Hepatocyte (in vitro differentiated cells): ENCODE data around the gene XRCC4. TPM values are rescaled to one million over a fixed set of nuclear protein-coding genes. Genes with fewer than 3 reads are reported as not detected.

Experiments
- DNase-seq: peaks from one replicate; pipeline ENCODE4 v3.0.0-alpha.2; 2016; ENCODE audit warnings: low spot score
- H2AFZ ChIP-seq: fragments of 200-600 bp; sonication (generic); 2 replicates; pipeline ENCODE4 v1.6.0; 2016; ENCODE audit warnings: antibody characterized with exemption, mild to moderate bottlenecking
- H3K27ac ChIP-seq: fragments of 200-600 bp; sonication (generic); 2 replicates; pipeline ENCODE4 v1.5.1; 2016; ENCODE audit warnings: mild to moderate bottlenecking
- H3K27me3 ChIP-seq: fragments of 200-600 bp; sonication (generic); 2 replicates; pipeline ENCODE4 v1.6.1; 2016
- H3K36me3 ChIP-seq: fragments of 200-600 bp; sonication (generic); replicated peaks from 2 replicates; pipeline ENCODE4 v1.5.1; 2016; ENCODE audit warnings: low read depth; ENCODE audit not compliant: insufficient read depth
- H3K4me1 ChIP-seq: fragments of 200-600 bp; sonication (generic); 2 replicates; pipeline ENCODE4 v1.5.1; 2016; ENCODE audit warnings: mild to moderate bottlenecking, moderate library complexity; ENCODE audit not compliant: insufficient read depth
- H3K4me2 ChIP-seq: fragments of 200-600 bp; sonication (generic); 2 replicates; pipeline ENCODE4 v1.6.0; 2016
- H3K4me3 ChIP-seq: fragments of 200-600 bp; sonication (generic); 2 replicates; pipeline ENCODE4 v1.5.1; 2016; ENCODE audit warnings: mild to moderate bottlenecking
- H3K79me2 ChIP-seq: fragments of 200-600 bp; sonication (generic); 2 replicates; pipeline ENCODE4 v1.6.0; 2017; ENCODE audit warnings: mild to moderate bottlenecking
- H3K9me2 ChIP-seq: fragments of 200-600 bp; sonication (generic); replicated peaks from 2 replicates; pipeline ENCODE4 v1.6.0; 2017; ENCODE audit warnings: mild to moderate bottlenecking; ENCODE audit not compliant: insufficient read depth
- H3K9me3 ChIP-seq: fragments of 200-600 bp; sonication (generic); 2 replicates; pipeline ENCODE4 v1.5.1; 2016; ENCODE audit warnings: low read depth, mild to moderate bottlenecking
- H4K20me1 ChIP-seq: fragments of 200-600 bp; sonication (generic); 2 replicates; pipeline ENCODE4 v1.6.0; 2016; ENCODE audit warnings: mild to moderate bottlenecking; ENCODE audit not compliant: insufficient read depth, poor library complexity, severe bottlenecking
- CTCF ChIP-seq: fragments of 200-600 bp; sonication (generic); IDR thresholded peaks from 2 replicates; pipeline ENCODE4 v1.5.1; 2016; ENCODE audit warnings: antibody characterized with exemption, mild to moderate bottlenecking; ENCODE audit not compliant: poor library complexity
- EZH2 ChIP-seq: fragments of 200-600 bp; sonication (generic); IDR thresholded peaks from 2 replicates; pipeline ENCODE4 v1.6.1; 2016; ENCODE audit warnings: antibody characterized with exemption, mild to moderate bottlenecking, borderline replicate concordance
- EZH2phosphoT487 ChIP-seq: fragments of 200-600 bp; sonication (generic); IDR thresholded peaks from one replicate; pipeline ENCODE4 v1.6.1; 2018; ENCODE audit warnings: antibody characterized with exemption, mild to moderate bottlenecking, low read depth, moderate library complexity; ENCODE audit not compliant: unreplicated experiment, severe bottlenecking
- WGBS: methylation state at CpG from one replicate; pipeline ENCODE4 v1.1.6; 2016; ENCODE audit warnings: low lambda C conversion rate; ENCODE audit errors: missing lambda C conversion rate; 5-methylcytosine and 5-hydroxymethylcytosine counted together
- polyA plus RNA-seq: library from polyadenylated mRNA; unstranded; fragments of >200 nt; fragmentation: Nextera tagmentation; extraction: Ambion mirVana; gene quantifications from 2 replicates; pipeline ENCODE4 v1.2.1, GENCODE V29; 2016
- total RNA-seq: library from RNA; depleted of rRNA; stranded (reverse); fragments of >200 nt; gene quantifications from 2 replicates; pipeline ENCODE4 v1.2.3, GENCODE V29; 2014

Gene XRCC4
- total and polyA plus RNA-seq, 2 experiments from 2014 or later: 12.7 to 21.5 TPM

GRCh38 chr5:83034036-83034435 is 43.3 kb upstream of the XRCC4 start:
- 33% methylated on average over 3 of the region's 3 CpGs for WGBS
- Histone ChIP-seq H4K20me1 (no peaks in the 10 kb centered on the region), H3K4me2 (no peak overlapping the region), H3K79me2 (no peaks in the 10 kb centered on the region), H3K9me2 (no peaks in the 10 kb centered on the region), H3K9me3 (no peaks in the 10 kb centered on the region), H3K36me3 (no peaks in the 10 kb centered on the region), H3K4me1 (peaks cover 8% of the 10 kb centered on the region), H2AFZ (no peak overlapping the region), H3K4me3 (no peak overlapping the region), H3K27me3 (no peaks in the 10 kb centered on the region), H3K27ac (no peak overlapping the region)
- TF ChIP-seq EZH2phosphoT487 (no peak), CTCF (no peak), EZH2 (no peak)
- no peak for DNase-seq

- TF ChIP-seq CTCF (no peak), EZH2 (no peak), EZH2phosphoT487 (no peak)
- Histone ChIP-seq H3K36me3 (no peaks in the 10 kb centered on the region), H3K27ac (no peak overlapping the region), H3K9me2 (no peaks in the 10 kb centered on the region), H3K9me3 (no peaks in the 10 kb centered on the region), H3K4me2 (no peak overlapping the region), H2AFZ (no peak overlapping the region), H3K4me1 (peaks cover 8% of the 10 kb centered on the region), H3K27me3 (no peaks in the 10 kb centered on the region), H3K4me3 (no peak overlapping the region), H4K20me1 (no peaks in the 10 kb centered on the region), H3K79me2 (no peaks in the 10 kb centered on the region)
- 80% methylated on average over 4 of the region's 4 CpGs for WGBS
- DNase-seq: no peak
Measured at GRCh38 chr5:83034528-83035207, 42.7 kb upstream of the XRCC4 start.

DNA sequence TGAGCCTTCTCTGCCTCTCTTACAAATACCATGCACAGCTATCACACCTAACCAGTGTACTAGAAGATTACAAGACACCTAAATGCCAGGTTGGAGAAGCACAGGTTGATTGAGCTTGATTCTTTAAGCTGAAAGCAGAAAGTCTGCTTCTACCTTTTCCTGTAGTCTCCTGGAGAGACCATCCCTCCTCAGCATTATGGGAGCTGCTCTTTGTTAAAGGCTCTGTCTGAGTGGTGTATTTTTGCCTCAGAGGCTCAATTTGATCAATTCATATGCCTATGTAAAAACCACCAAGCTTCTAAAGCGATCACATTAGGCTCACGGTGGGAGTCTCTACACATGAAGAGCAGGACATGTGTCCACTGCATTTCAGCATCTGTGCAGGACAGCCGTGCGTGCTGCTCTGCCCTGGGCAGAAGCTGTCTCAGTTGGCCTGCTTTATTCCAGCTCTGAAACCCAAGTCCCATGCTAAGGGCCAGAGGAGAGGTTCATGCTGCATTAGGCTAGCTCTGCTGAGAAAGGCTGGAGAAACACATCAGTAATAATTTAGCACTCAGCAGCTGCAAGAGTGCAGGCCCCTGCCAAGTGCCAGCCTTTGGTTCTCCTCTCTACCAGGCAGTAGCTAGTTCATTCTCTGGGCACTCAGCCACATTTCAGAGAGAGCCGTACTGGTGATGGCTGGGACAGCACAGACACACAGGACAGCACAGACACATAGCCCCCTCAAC is 41.8 kb upstream of the XRCC4 start:
- H3K4me3 ChIP-seq: no peak overlapping the region
- H3K9me2 ChIP-seq: no peaks in the 10 kb centered on the region
- TF ChIP-seq EZH2phosphoT487 (no peak), CTCF (no peak), EZH2 (no peak)
- no peak overlapping the region for H2AFZ ChIP-seq
- WGBS: 80% methylated on average over 5 of the region's 5 CpGs
- no peaks in the 10 kb centered on the region for H3K9me3 ChIP-seq
- H3K4me2 ChIP-seq: no peak overlapping the region
- H3K36me3 ChIP-seq: no peaks in the 10 kb centered on the region
- H4K20me1 ChIP-seq: no peaks in the 10 kb centered on the region
- no peak for DNase-seq
- no peaks in the 10 kb centered on the region for H3K27me3 ChIP-seq
- H3K79me2 ChIP-seq: no peaks in the 10 kb centered on the region
- no peak overlapping the region for H3K27ac ChIP-seq
- peaks cover 8% of the 10 kb centered on the region for H3K4me1 ChIP-seq
